ENCODE data around the gene DBNDD1.

GRCh38 chr16:90055371-90055770 lies 36.1 kb upstream of the DBNDD1 start:
- no peak for TF ChIP-seq CTCF (IDR thresholded peaks at IDR 0.05)
- no peak for TF ChIP-seq POLR2A (IDR thresholded peaks at IDR 0.05)
- no peak for TF ChIP-seq POLR2AphosphoS5 (IDR thresholded peaks at IDR 0.05)
